Natural killer cell treated with Interleukin-12 subunit alpha and Interleukin-12 subunit beta and Interleukin-15 and Interleukin-18, amount 100 ng/mL, for 72 hours (primary cell): ENCODE measurements around the gene CCDC91. TPM values are rescaled to one million over a fixed set of nuclear protein-coding genes. Genes with fewer than 3 reads are reported as not detected.
"Not testable (repeated sequence)": the region's sequence is repeated elsewhere in the genome, so short reads cannot be mapped to it uniquely, and the experiment has no call there.

Source experiments
- ATAC-seq, 2 donors: fragments of 150-1000 bp; cut with Tn5 transposase in 1 of 2; sonication (Bioruptor Pico), chemical (Tn5 transposase) in 1 of 2; 2 replicates each; pipeline ENCODE4 v1.10.0; 2021
- DNase-seq: peaks from one replicate; pipeline ENCODE4 v3.0.0; 2022; ENCODE audit warnings: low spot score
- H3K27ac Mint-ChIP-seq, 2 donors: 1 replicate in 1 of 2; 2 replicates in 1 of 2; pipeline ENCODE4 v1.8.0; 2022; ENCODE audit warnings: mixed read lengths in 2 of 2, mild to moderate bottlenecking in 1 of 2, moderate library complexity in 1 of 2
- H3K27me3 Mint-ChIP-seq, 2 donors: 1 replicate in 1 of 2; 2 replicates in 1 of 2; pipeline ENCODE4 v1.8.0; 2022; ENCODE audit warnings: mixed read lengths in 2 of 2
- H3K36me3 Mint-ChIP-seq: one replicate; pipeline ENCODE4 v1.8.0; 2022; ENCODE audit warnings: mixed read lengths
- H3K4me1 Mint-ChIP-seq, 2 donors: 1 replicate in 1 of 2; 2 replicates in 1 of 2; pipeline ENCODE4 v1.8.0; 2022; ENCODE audit warnings: low read depth in 2 of 2, mixed read lengths in 2 of 2, mild to moderate bottlenecking in 1 of 2
- H3K4me3 Mint-ChIP-seq: one replicate; pipeline ENCODE4 v1.8.0; 2022; ENCODE audit warnings: mixed read lengths
- H3K9me3 Mint-ChIP-seq: 2 replicates; pipeline ENCODE4 v1.8.0; 2022; ENCODE audit warnings: mixed read lengths
- total RNA-seq, 2 donors: library from RNA; stranded (reverse); gene quantifications; one replicate each; pipeline ENCODE4 v1.2.3, GENCODE V29; 2022

CCDC91 gene
- total RNA-seq, 2 donors from 2014 or later: 21.7 to 44.6 TPM

GRCh38 chr12:28340261-28341045 lies 150.2 kb downstream of the CCDC91 start:
- no peak for DNase-seq
- Mint-ChIP-seq H3K36me3 (no peaks in the 10 kb centered on the region), H3K4me3 (no peak overlapping the region), H3K27ac (no peak overlapping the region), H3K4me1 (peaks cover 0 to 8% of the 10 kb centered on the region in 2 donors), H3K27me3 (no peaks in the 10 kb centered on the region), H3K9me3 (no peaks in the 10 kb centered on the region)
- no peak for ATAC-seq

- Mint-ChIP-seq H3K27ac (no peak overlapping the region), H3K36me3 (no peaks in the 10 kb centered on the region), H3K4me1 (peaks cover 0 to 5% of the 10 kb centered on the region in 2 donors), H3K4me3 (no peak overlapping the region), H3K9me3 (no peaks in the 10 kb centered on the region), H3K27me3 (no peaks in the 10 kb centered on the region)
- ATAC-seq (no peak), DNase-seq (no peak)
Observed at GRCh38 chr12:28343713-28344112, 153.5 kb downstream of the CCDC91 start.

GRCh38 chr12:28346567-28346966 lies 156.3 kb downstream of the CCDC91 start:
- no peak overlapping the region for H3K4me3 Mint-ChIP-seq
- peaks cover 7% of the 10 kb centered on the region for H3K36me3 Mint-ChIP-seq
- no peak overlapping the region for H3K27ac Mint-ChIP-seq
- peaks cover 8 to 12% of the 10 kb centered on the region in 2 donors for H3K4me1 Mint-ChIP-seq
- no peaks in the 10 kb centered on the region for H3K9me3 Mint-ChIP-seq
- no peak for DNase-seq
- no peaks in the 10 kb centered on the region for H3K27me3 Mint-ChIP-seq
- ATAC-seq: no peak

GRCh38 chr12:28349196-28349595 lies 158.9 kb downstream of the CCDC91 start:
- ATAC-seq (no peak), DNase-seq (no peak)
- Mint-ChIP-seq H3K36me3 (peaks cover 23% of the 10 kb centered on the region), H3K27ac (no peak overlapping the region), H3K27me3 (no peaks in the 10 kb centered on the region), H3K9me3 (no peaks in the 10 kb centered on the region), H3K4me1 (peaks cover 10 to 14% of the 10 kb centered on the region in 2 donors), H3K4me3 (no peak overlapping the region)

GRCh38 chr12:28350502-28350901 lies 160.2 kb downstream of the CCDC91 start:
- H3K4me3 Mint-ChIP-seq: no peak overlapping the region
- DNase-seq: no peak
- no peak overlapping the region for H3K27ac Mint-ChIP-seq

GRCh38 chr12:28351414-28351813 lies 161.2 kb downstream of the CCDC91 start:
- Mint-ChIP-seq H3K4me3 (no peak overlapping the region), H3K4me1 (peaks cover 10 to 26% of the 10 kb centered on the region in 2 donors), H3K27ac (no peak overlapping the region), H3K27me3 (no peaks in the 10 kb centered on the region), H3K36me3 (peaks cover 26% of the 10 kb centered on the region), H3K9me3 (no peaks in the 10 kb centered on the region)
- ATAC-seq (no peak), DNase-seq (no peak)

More at GRCh38 chr12:28350502-28350901, 160.2 kb downstream of the CCDC91 start:
- no peaks in the 10 kb centered on the region for H3K9me3 Mint-ChIP-seq
- no peak for ATAC-seq
- H3K4me1 Mint-ChIP-seq: peaks cover 10 to 22% of the 10 kb centered on the region in 2 donors
- H3K27me3 Mint-ChIP-seq: no peaks in the 10 kb centered on the region
- peaks cover 26% of the 10 kb centered on the region for H3K36me3 Mint-ChIP-seq

GRCh38 chr12:28355161-28355560 lies 164.9 kb downstream of the CCDC91 start:
- H3K9me3 Mint-ChIP-seq: no peaks in the 10 kb centered on the region
- peaks cover 26% of the 10 kb centered on the region for H3K36me3 Mint-ChIP-seq
- DNase-seq: no peak
- no peak overlapping the region for H3K4me3 Mint-ChIP-seq
- peaks cover 17 to 32% of the 10 kb centered on the region in 2 donors for H3K4me1 Mint-ChIP-seq
- H3K27me3 Mint-ChIP-seq: no peaks in the 10 kb centered on the region
- no peak overlapping the region for H3K27ac Mint-ChIP-seq
- ATAC-seq: no peak

- H3K36me3 Mint-ChIP-seq: no peaks in the 10 kb centered on the region
- peaks cover 7 to 10% of the 10 kb centered on the region in 2 donors for H3K4me1 Mint-ChIP-seq
- ATAC-seq (no peak), DNase-seq (no peak)
- H3K4me3 Mint-ChIP-seq: no peak overlapping the region
- no peaks in the 10 kb centered on the region for H3K27me3 Mint-ChIP-seq
- no peaks in the 10 kb centered on the region for H3K9me3 Mint-ChIP-seq
- no peak overlapping the region for H3K27ac Mint-ChIP-seq
Observed at GRCh38 chr12:28360253-28360652, 170.0 kb downstream of the CCDC91 start.

- Mint-ChIP-seq H3K4me3 (no peak overlapping the region), H3K9me3 (peaks cover 23% of the 10 kb centered on the region), H3K27me3 (no peaks in the 10 kb centered on the region), H3K4me1 (peaks cover 0 to 7% of the 10 kb centered on the region in 2 donors), H3K36me3 (peaks cover 49% of the 10 kb centered on the region), H3K27ac (no peak overlapping the region)
- ATAC-seq (no peak), DNase-seq (no peak)
Observed at GRCh38 chr12:28367326-28367725, 177.1 kb downstream of the CCDC91 start.

GRCh38 chr12:28367993-28368392 lies 177.7 kb downstream of the CCDC91 start:
- H3K9me3 Mint-ChIP-seq: peaks cover 23% of the 10 kb centered on the region
- no peak overlapping the region for H3K27ac Mint-ChIP-seq
- H3K36me3 Mint-ChIP-seq: peaks cover 55% of the 10 kb centered on the region
- H3K27me3 Mint-ChIP-seq: no peaks in the 10 kb centered on the region
- DNase-seq (no peak), ATAC-seq (no peak)
- no peak overlapping the region for H3K4me3 Mint-ChIP-seq
- peaks cover 1 to 7% of the 10 kb centered on the region in 2 donors for H3K4me1 Mint-ChIP-seq

GRCh38 chr12:28369483-28369882 lies 179.2 kb downstream of the CCDC91 start:
- DNase-seq (no peak), ATAC-seq (no peak)
- Mint-ChIP-seq H3K4me1 (peaks cover 6 to 13% of the 10 kb centered on the region in 2 donors), H3K9me3 (peaks cover 23% of the 10 kb centered on the region), H3K27ac (no peak overlapping the region), H3K36me3 (peaks cover 66% of the 10 kb centered on the region), H3K4me3 (no peak overlapping the region), H3K27me3 (no peaks in the 10 kb centered on the region)

- Mint-ChIP-seq H3K36me3 (peaks cover 45% of the 10 kb centered on the region), H3K4me1 (peaks cover 22 to 24% of the 10 kb centered on the region in 2 donors)
- no peak for ATAC-seq
Observed at GRCh38 chr12:28374556-28374955, 184.3 kb downstream of the CCDC91 start.

GRCh38 chr12:28378736-28379135 lies 188.5 kb downstream of the CCDC91 start:
- H3K27ac Mint-ChIP-seq: no peak overlapping the region
- peaks cover 11 to 19% of the 10 kb centered on the region in 2 donors for H3K4me1 Mint-ChIP-seq
- no peak overlapping the region for H3K4me3 Mint-ChIP-seq
- no peaks in the 10 kb centered on the region for H3K27me3 Mint-ChIP-seq
- peaks cover 10% of the 10 kb centered on the region for H3K36me3 Mint-ChIP-seq
- H3K9me3 Mint-ChIP-seq: no peaks in the 10 kb centered on the region
- ATAC-seq (no peak), DNase-seq (no peak)

More at GRCh38 chr12:28374556-28374955, 184.3 kb downstream of the CCDC91 start:
- Mint-ChIP-seq H3K27ac (no peak overlapping the region), H3K27me3 (no peaks in the 10 kb centered on the region), H3K4me3 (no peak overlapping the region), H3K9me3 (peaks cover 10% of the 10 kb centered on the region)
- no peak for DNase-seq

- not testable (repeated sequence) for H3K36me3 Mint-ChIP-seq, H3K9me3 Mint-ChIP-seq, ATAC-seq, H3K27me3 Mint-ChIP-seq, DNase-seq, H3K4me3 Mint-ChIP-seq, H3K27ac Mint-ChIP-seq
- H3K4me1 Mint-ChIP-seq: peaks cover 10 to 19% of the 10 kb centered on the region in 2 donors
Observed at GRCh38 chr12:28379779-28380178, 189.5 kb downstream of the CCDC91 start.
